Tibial nerve (tissue), 4 donors: ENCODE measurements around the gene LRIT1.

Experiments used
- EP300 ChIP-seq, 2 donors: sonication (generic); formaldehyde crosslinking; IDR thresholded peaks; one replicate each; pipeline ENCODE4 v1.6.1; 2017; ENCODE audit warnings: antibody characterized with exemption in 2 of 2, mild to moderate bottlenecking in 1 of 2
- POLR2A ChIP-seq, 2 donors: fragments of 450-650 bp; IDR thresholded peaks; one replicate each; pipeline ENCODE4 v1.6.1; 2017; ENCODE audit warnings: antibody characterized with exemption in 2 of 2, mild to moderate bottlenecking in 2 of 2, moderate library complexity in 2 of 2
- TF ChIP-seq, protein P1 (sequence below), 5 experiments: fragments of 200-600 bp in 3 of 5; fragments of 450-650 bp in 2 of 5; sonication (generic) in 3 of 5; IDR thresholded peaks; one replicate each; pipeline ENCODE4 v1.5.1; 2016 to 2019; ENCODE audit warnings: antibody characterized with exemption in 5 of 5, mild to moderate bottlenecking in 3 of 5, moderate library complexity in 2 of 5

DNA sequence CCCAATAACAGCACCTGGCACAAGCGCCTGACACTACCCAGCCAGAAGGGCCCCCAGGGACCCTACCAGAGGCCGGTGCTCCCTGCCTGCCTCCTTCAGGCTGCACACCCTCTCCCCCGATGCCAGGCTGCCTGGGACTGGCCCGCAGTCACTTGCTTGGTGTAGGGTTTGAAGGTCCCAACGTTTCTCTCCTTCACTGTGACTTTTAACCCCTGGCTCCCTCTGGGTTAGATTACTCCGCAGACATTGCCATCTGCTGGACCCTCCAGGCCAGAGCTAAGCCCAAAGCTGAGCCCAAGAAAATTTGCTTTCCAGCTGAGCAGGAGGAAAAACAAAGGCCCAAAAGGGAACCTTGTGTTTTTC lies 40.1 kb downstream of the LRIT1 start:
- TF ChIP-seq, protein P1, sequence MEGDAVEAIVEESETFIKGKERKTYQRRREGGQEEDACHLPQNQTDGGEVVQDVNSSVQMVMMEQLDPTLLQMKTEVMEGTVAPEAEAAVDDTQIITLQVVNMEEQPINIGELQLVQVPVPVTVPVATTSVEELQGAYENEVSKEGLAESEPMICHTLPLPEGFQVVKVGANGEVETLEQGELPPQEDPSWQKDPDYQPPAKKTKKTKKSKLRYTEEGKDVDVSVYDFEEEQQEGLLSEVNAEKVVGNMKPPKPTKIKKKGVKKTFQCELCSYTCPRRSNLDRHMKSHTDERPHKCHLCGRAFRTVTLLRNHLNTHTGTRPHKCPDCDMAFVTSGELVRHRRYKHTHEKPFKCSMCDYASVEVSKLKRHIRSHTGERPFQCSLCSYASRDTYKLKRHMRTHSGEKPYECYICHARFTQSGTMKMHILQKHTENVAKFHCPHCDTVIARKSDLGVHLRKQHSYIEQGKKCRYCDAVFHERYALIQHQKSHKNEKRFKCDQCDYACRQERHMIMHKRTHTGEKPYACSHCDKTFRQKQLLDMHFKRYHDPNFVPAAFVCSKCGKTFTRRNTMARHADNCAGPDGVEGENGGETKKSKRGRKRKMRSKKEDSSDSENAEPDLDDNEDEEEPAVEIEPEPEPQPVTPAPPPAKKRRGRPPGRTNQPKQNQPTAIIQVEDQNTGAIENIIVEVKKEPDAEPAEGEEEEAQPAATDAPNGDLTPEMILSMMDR (IDR thresholded peaks at IDR 0.05) = no peak
- TF ChIP-seq POLR2A (IDR thresholded peaks at IDR 0.05) = no peak
- TF ChIP-seq EP300 (IDR thresholded peaks at IDR 0.05) = no peak
